ENCODE results near the gene ZNRF1.
"Not testable (repeated sequence)": the region's sequence is repeated elsewhere in the genome, so short reads cannot be mapped to it uniquely, and the experiment has no call there.

ZNRF1 gene

DNA sequence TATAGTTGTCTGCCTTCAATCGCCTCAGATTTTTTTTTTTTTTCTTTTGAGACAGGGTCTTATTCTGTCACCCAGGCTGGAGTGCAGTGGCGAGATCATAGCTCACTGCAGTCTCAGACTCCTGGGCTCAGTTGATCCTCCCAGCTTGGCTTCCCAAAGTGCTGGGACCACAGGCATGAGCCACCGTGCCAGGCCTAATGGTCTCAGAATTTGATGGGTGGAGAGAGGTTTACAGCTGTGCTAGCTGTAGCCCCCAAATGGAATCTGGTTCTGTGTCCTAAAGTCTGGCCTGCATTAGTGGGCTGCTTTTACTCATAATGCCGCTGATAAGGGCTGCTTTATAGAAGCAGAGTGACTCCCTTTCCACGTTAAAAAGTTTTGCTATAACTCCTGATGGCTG lies 5.1 kb downstream of the ZNRF1 start:
- DNase-seq: no peak

GRCh38 chr16:75004460-75004859 lies 5.6 kb downstream of the ZNRF1 start:
- no peak for DNase-seq

GRCh38 chr16:75005697-75006096 lies 6.9 kb downstream of the ZNRF1 start:
- DNase-seq: no peak

DNA sequence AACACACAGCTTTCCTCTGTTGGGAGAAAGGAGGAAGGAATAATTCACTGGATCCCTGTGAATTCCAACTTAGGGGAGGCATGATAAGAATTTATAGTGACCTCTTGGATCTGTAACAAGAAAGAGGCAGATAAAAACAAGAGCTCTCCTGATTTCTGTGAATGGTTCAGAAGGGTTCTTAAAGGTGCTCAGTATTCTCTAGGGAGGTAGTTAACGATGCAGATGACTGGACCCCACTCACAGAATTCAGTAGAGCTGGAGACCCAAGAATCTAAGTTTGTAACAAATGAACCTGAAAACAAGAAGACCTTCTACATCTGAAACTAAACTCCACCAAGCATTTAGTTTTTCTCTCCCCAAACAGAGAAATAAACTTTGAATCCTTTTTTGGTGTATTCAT lies 8.6 kb downstream of the ZNRF1 start:
- peak; percentile 19 for DNase-seq

GRCh38 chr16:75010427-75010826 lies 11.6 kb downstream of the ZNRF1 start:
- no peak for DNase-seq

DNA sequence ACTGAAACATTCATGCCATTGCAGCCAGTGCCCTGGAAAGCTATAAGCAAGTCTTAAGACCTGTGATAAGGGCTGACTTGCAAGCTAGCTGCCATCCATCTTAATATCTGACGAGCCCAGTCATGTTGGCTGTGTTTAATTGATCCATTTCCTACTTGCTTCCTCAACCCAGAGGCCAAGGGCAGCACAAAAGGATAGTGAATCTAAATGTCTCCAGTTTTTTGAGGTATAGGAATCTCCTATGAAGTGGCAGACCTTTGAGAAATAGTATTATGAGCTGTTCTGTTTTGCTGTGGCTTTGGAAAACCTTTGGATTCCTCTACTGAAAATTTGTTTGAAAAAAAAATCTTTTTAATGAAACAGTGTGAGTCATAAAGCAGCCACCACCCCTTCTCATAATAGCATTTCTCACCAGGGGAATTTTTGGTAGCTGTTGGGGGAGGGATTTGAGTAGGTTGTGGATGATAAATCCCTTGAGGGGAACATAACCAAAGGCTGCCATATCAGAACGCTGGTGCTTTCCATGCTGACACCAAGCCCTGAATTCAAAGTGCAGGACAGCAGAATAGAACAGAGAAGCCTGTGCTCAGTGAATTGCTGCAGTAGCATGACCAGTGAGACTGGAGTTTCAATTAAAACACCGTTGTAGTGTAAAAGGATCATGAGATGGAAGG lies 12.9 kb downstream of the ZNRF1 start:
- DNase-seq: no peak

DNA sequence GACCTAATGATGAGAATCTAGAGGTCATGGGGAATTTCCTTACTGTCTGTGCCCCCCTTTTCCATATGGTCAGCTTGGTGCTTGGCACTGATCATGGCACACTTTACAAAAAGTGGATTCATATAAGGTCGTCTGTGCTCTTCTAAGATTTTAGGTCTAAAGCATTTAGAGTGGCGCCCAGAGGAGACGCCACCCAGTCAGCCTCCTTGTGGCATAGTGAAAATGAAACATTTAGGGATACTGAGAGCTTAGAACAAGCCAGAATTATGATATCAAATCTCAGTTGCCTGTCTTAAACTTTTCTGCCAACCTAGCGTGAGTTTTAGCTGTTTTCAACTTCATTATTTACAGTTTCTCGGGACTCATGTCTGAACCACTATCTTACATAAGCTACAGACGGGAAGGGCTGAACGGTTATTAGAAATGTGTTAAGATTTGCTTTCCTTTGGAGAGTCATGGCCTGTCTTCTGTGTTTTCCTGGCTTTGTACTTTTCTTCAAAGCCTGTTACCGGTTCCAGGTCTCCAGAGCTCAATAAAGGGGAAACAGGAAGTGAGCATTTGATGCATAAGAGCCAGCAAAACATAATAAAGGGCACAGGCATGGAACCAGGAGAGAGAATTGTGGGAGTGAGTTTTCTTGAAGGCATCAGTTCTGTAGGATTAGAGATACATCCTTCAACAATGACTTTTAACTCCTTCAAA lies 13.7 kb downstream of the ZNRF1 start:
- no peak for DNase-seq

DNA sequence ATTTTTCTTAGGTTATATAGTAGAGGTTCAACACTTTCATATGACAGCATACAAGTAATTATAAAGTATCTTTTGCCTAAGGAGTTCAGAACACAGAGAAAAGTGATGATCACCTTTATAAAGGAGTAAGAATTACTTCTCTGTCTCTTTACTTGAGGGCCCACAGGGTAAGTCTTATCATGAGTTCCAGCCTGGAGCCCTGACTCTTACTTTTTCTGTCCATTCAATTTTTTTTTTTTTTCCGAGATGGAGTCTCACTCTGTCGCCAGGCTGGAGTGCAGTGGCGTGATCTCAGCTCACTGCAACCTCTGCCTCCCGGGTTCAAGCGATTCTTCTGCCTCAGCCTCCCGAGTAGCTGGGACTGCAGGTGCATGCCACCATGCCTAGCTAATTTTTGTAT lies 14.3 kb downstream of the ZNRF1 start:
- DNase-seq: not testable (repeated sequence)

GRCh38 chr16:75014318-75014717 lies 15.5 kb downstream of the ZNRF1 start:
- no peak for DNase-seq

GRCh38 chr16:75016451-75017081 lies 17.7 kb downstream of the ZNRF1 start:
- not testable (repeated sequence) for DNase-seq

GRCh38 chr16:75017670-75018525 lies 19.1 kb downstream of the ZNRF1 start:
- DNase-seq: no peak

DNA sequence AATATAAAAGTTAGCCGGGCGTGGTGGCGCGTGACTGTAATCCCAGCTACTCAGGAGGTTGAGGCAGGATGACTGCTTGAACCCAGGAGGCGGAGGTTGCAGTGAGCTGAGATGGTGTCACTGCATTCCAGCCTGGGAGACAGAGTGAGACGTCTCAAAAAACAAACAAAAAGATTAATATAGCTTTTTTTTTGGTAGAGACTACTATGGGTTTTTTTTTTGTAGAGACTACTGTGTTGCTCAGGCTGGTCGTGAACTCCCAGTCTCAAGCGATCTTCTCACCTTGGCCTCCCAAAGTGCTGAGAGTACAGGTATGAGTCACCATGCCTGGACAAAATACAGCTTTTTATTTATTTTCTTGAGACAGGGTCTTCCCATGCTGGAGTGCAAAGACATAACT lies 20.2 kb downstream of the ZNRF1 start:
- no peak for DNase-seq

DNA sequence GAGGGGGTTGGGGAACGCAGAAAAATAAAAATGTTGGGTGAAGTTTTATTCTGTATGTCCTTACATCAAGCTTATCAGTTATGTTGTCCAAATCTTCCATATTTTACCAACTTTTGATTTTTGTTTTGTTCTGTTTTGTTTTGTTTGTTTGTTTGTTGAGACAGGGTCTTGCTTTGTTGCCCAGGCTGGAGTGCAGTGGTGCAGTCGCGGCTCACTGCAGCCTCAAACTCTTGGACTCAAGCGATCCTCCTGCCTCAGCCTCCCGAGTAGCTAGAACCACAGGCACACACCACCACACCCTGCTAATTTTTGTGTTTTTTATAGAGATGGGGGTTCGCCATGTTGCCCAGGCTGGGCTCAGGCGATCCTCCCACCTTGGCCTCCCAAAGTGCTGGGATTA lies 20.8 kb downstream of the ZNRF1 start:
- DNase-seq: no peak

DNA sequence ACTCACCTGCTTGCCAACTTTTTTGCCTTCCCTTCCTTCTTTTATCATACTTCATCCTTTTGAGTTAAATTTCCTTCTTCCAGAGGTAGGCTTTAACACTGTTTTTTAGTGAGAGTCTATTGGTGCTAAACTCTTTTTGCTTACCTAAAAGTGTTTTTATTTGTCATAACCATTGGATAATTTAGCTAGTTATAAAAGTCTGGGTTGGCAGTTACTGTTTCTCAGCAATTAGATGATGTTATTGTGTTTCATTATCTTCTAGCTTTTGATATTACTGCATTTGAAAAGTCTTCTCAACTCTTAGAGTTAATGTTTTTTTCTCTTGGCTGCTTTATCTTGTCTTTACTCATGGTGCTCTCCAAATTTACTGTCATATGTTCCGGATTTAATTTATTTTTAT lies 22.6 kb downstream of the ZNRF1 start:
- DNase-seq: no peak

GRCh38 chr16:75022567-75022966 lies 23.7 kb downstream of the ZNRF1 start:
- no peak for DNase-seq

DNA sequence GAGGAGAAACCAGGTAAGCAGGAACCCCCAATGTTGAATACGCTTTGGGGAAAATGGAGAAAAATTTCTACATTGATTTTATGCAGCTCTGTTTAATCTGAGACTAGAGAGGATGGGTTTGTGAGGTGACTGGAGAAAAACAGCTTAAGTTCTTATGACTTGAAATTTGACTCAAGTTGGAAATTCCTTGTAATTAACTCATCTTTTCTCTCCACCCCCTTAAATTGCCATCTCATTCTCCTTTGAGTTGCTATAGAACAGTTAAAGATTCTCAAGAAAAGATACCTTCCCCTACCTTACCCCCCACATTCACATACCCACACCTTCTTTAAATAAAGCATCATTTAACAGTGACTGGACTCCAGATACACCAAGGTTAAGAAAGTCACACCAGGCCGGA lies 24.2 kb downstream of the ZNRF1 start:
- DNase-seq: no peak

GRCh38 chr16:75024182-75024581 lies 25.4 kb downstream of the ZNRF1 start:
- no peak for DNase-seq

- no peak for DNase-seq
Observed at GRCh38 chr16:75024594-75024993, 25.8 kb downstream of the ZNRF1 start.

DNA sequence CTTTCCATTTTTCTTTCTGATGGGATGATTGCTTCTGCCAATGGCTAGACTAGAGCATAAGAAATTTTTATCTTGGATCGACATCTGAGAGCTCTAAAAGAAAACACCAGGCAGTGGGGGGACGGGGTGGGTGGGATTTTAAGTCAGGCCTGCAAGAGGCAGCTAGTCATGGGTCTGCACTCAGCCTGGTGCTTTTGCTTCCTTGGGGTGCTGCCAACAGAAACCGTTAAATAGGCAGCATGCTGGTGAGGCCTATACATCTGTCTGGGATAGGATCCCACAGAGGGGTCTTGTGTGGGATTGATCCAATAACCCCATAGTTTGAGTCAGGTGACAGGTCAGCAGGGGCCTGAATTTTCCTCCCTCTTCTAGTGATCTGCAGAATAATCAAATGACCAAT lies 26.9 kb downstream of the ZNRF1 start:
- no peak for DNase-seq

DNA sequence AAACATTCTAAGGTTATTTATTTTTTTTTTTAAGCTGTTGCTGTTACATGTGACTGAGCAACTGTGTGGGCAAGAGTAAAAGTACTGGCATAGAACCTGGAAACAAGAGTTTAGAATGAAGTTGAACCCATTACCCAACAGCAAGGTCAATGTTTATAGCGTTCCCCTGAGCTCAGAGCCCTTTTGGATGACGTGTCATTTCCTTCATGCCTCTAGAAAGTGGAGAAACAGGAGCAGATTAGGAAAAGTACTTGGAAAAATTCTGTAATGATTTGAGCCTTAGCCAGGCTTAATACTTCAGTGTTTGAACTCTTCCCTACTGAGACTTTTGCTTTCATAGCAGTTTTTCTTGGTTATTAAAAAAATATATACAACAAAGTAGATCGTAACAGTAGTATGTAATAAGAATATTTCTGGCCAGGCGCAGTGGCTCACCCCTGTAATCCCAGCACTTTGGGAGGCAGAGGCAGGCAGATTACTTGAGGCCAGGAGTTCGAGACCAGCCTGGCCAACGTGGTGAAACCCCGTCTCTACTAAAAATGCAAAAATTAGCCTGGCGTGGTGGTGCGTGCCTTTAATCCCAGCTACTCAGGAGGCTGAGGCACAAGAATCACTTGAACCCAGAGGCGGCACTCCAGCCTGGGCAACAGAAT lies 27.5 kb downstream of the ZNRF1 start:
- DNase-seq: not testable (repeated sequence)

GRCh38 chr16:75026892-75027391 lies 28.1 kb downstream of the ZNRF1 start:
- DNase-seq: no peak

DNA sequence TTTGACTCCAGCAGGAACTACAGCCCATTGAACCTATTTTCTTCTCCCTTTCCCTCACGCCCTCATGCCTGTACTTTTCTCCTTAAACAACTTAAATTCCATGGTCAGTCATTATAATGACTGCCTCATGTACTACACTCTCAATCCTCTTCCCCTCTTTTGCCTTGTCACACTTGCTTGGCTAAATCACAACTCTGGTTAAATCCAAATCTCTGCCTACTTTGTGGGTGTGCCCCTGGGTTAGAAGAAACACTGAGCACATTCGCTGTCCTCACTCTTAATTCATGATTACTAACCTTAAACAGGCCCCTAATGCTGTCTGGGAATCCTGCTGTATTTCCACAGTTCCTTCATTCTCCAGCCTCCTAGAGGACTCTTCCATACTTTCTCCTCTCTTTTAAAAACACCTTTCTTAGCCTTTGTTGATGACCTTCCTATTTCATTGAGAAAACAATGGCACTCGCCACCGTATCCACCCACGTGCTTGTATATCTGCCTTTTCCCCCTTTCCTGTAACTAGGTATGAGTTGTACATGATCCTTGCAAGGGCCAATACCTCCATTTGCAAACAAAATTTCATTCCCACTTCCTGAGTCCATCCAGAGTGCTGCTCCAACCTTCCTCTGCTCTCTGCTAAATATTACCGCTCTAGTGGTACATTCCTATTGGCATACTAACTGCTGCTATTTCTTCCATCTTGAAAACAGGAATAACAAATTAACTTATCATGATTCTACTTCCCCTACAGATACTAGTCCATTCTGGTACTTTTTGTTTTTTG lies 28.9 kb downstream of the ZNRF1 start:
- DNase-seq: no peak
